Mucosa of descending colon (tissue), 3 donors: Measurements from ENCODE around the gene IQCE. TPM values are rescaled to one million over a fixed set of nuclear protein-coding genes. Genes with fewer than 3 reads are reported as not detected.
A peak's percentile ranks its signal among the peaks of the same experiment; 100 is the strongest.

ENCODE experiments used
- ATAC-seq: fragments of 200-7000 bp; cut with Tn5 transposase; one replicate; pipeline ENCODE4 v1.9.1; 2020; ENCODE audit warnings: mild to moderate bottlenecking, moderate library complexity
- DNase-seq, 3 donors: peaks; one replicate each; pipeline ENCODE4 v3.0.0-alpha.2; 2020
- H3K36me3 ChIP-seq: fragments of 200-600 bp; one replicate; pipeline ENCODE4 v1.8.0; 2021; ENCODE audit warnings: low read depth, mild to moderate bottlenecking
- H3K4me1 ChIP-seq: fragments of 200-600 bp; one replicate; pipeline ENCODE4 v1.8.0; 2021; ENCODE audit warnings: low read depth, mild to moderate bottlenecking
- H3K4me3 ChIP-seq: fragments of 200-600 bp; one replicate; pipeline ENCODE4 v1.8.0; 2021; ENCODE audit warnings: mild to moderate bottlenecking
- H3K9me3 ChIP-seq: fragments of 200-600 bp; one replicate; pipeline ENCODE4 v1.8.0; 2021; ENCODE audit warnings: mild to moderate bottlenecking
- CTCF ChIP-seq: fragments of 200-600 bp; IDR thresholded peaks from one replicate; pipeline ENCODE4 v1.8.0; 2022; ENCODE audit warnings: antibody characterized with exemption, mild to moderate bottlenecking
- intact Hi-C, 2 donors: fragments of 100-400 bp; cut with DNase I in 1 of 2; cut with micrococcal nuclease in 1 of 2; formaldehyde crosslinking; loops; one replicate each; pipeline versions ENCODE4 v1.11.0 to v1.11.1; 2022; cut with DNase I, micrococcal nuclease
- total RNA-seq, 3 donors: library from RNA; stranded (reverse); fragmentation: NEBNext Ultra II Directional in 2 of 3; extraction: Animal tissue kit (Norgen Biotek cat#: 25700) in 2 of 3; gene quantifications; one replicate each; pipeline versions ENCODE4 v1.2.1 to v1.2.4, GENCODE V29; 2021 to 2023
- donor health status: DM: no; HTN: no; CAD: no; lungs with moderate emphysema.
- donor health status: DM: no; HTN: no; CAD: no.
- donor health status: DM: no; HTN: yes; CAD: no.

IQCE gene
- total RNA-seq, 3 donors from 2014 or later = 27.9 to 41.2 (median 35.9) TPM

- H3K4me3 ChIP-seq = no peak overlapping the region
- intact Hi-C loops = no loop called here
- no peaks in the 10 kb centered on the region for H3K9me3 ChIP-seq
- no peak for ATAC-seq
- no peaks in the 10 kb centered on the region for H3K4me1 ChIP-seq
- DNase-seq = peak in 1 of 3 donors; percentile 48
- TF ChIP-seq CTCF = no peak
- H3K36me3 ChIP-seq = no peaks in the 10 kb centered on the region
Observed at GRCh38 chr7:2651336-2651735, 92.6 kb downstream of the IQCE start.

GRCh38 chr7:2651847-2652735 lies 93.3 kb downstream of the IQCE start:
- Histone ChIP-seq H3K4me1 (no peaks in the 10 kb centered on the region), H3K36me3 (no peaks in the 10 kb centered on the region), H3K9me3 (no peaks in the 10 kb centered on the region), H3K4me3 (no peak overlapping the region)
- DNase-seq (no peak), ATAC-seq (no peak)
- intact Hi-C loops = no loop called here
- TF ChIP-seq CTCF = no peak

- TF ChIP-seq CTCF = no peak
- intact Hi-C loops = no loop called here
- Histone ChIP-seq H3K36me3 (no peaks in the 10 kb centered on the region), H3K4me3 (no peak overlapping the region), H3K9me3 (no peaks in the 10 kb centered on the region), H3K4me1 (no peaks in the 10 kb centered on the region)
- DNase-seq (no peak), ATAC-seq (no peak)
Observed at GRCh38 chr7:2652736-2653060, 93.9 kb downstream of the IQCE start.

- H3K4me3 ChIP-seq = no peak overlapping the region
- no peaks in the 10 kb centered on the region for H3K9me3 ChIP-seq
- DNase-seq = no peak
- H3K36me3 ChIP-seq = no peaks in the 10 kb centered on the region
- H3K4me1 ChIP-seq = no peaks in the 10 kb centered on the region
- no peak for TF ChIP-seq CTCF
- ATAC-seq = no peak
- intact Hi-C loops = no loop called here
Observed at GRCh38 chr7:2654059-2654458, 95.3 kb downstream of the IQCE start.

- H3K4me3 ChIP-seq = no peak overlapping the region
- intact Hi-C loops = no loop called here
- H3K9me3 ChIP-seq = no peaks in the 10 kb centered on the region
- no peak for TF ChIP-seq CTCF
- no peak for DNase-seq
- H3K36me3 ChIP-seq = no peaks in the 10 kb centered on the region
- no peak for ATAC-seq
- H3K4me1 ChIP-seq = no peaks in the 10 kb centered on the region
Observed at GRCh38 chr7:2655870-2656614, 97.3 kb downstream of the IQCE start.
